ENCODE measurements around the gene BPGM. TPM values are rescaled to one million over a fixed set of nuclear protein-coding genes. Genes with fewer than 3 reads are reported as not detected.

BPGM gene
- total RNA-seq, 4 donors from 2014 or later = 8.8 to 24.9 (median 24.0) TPM

DNA sequence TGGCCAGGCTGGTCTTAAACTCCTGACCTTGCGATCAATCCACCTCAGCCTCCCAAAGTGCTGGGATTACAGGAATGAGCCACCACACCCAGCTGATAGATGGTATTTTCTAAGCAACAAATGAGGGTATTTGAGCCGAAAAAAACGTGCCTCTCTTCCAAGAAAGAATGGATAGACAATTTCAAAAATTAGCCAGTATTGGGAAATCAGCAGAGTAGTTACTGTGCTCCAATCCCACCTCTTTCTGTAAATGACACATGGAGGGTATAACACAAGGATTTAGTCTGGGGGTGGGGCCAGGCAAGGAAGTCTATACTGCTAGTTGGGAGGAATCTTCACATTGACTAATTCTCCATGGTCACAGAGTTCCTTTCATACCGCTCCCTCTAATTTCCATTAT is 9.2 kb upstream of the BPGM start:
- Histone ChIP-seq H3K4me1 (peaks cover 0 to 10% (median 0%) of the 10 kb centered on the region in 4 donors), H3K27ac (no peak overlapping the region), H3K36me3 (no peaks in the 10 kb centered on the region), H3K27me3 (no peaks in the 10 kb centered on the region), H3K4me3 (no peak overlapping the region), H3K9me3 (no peaks in the 10 kb centered on the region)
- 80 to 88% methylated on average over 4 of the region's 4 CpGs for WGBS, 2 donors
- TF ChIP-seq, protein P1, sequence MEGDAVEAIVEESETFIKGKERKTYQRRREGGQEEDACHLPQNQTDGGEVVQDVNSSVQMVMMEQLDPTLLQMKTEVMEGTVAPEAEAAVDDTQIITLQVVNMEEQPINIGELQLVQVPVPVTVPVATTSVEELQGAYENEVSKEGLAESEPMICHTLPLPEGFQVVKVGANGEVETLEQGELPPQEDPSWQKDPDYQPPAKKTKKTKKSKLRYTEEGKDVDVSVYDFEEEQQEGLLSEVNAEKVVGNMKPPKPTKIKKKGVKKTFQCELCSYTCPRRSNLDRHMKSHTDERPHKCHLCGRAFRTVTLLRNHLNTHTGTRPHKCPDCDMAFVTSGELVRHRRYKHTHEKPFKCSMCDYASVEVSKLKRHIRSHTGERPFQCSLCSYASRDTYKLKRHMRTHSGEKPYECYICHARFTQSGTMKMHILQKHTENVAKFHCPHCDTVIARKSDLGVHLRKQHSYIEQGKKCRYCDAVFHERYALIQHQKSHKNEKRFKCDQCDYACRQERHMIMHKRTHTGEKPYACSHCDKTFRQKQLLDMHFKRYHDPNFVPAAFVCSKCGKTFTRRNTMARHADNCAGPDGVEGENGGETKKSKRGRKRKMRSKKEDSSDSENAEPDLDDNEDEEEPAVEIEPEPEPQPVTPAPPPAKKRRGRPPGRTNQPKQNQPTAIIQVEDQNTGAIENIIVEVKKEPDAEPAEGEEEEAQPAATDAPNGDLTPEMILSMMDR (IDR thresholded peaks at IDR 0.05) = no peak
- TF ChIP-seq EP300 (IDR thresholded peaks at IDR 0.05) = no peak
- TF ChIP-seq POLR2A (IDR thresholded peaks at IDR 0.05) = no peak
- no peak for DNase-seq (ENCODE audit: low spot score in 2 of 2)

DNA sequence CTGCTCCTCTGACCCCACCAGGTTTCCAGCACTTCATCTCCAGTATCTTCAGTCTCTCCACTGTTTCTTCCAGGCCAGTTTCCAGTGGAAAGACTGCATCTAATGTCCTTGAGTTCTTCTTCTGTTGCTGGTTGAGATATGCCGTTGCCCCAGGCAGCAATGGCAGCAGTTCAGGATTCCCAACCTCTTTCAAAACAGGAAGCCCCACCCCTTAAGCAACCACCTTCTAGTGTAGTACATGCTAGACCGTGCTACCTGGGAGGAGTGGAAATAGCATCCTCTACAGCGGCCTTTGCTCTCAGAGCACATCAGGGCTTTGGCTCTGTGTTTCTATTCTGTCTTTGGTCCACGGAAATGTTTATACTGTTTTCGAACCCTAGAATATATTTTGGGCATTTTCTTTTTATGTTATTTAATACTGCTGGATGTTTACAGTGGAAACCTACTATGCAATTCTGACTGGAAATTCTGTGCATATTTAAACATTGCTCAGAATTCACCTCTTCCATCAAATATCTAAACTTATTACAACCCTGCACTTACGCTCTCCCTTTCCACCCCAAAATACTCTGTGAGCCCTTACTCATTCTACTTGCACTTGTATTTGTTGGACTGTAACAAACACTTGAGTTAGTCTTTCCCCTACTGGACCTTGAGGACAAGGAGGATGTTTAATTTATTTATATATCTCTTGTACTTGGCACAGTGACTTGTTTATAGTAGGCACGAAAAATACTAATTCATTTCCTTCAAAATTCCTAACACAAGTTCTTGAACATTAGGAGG is 8.5 kb upstream of the BPGM start:
- Histone ChIP-seq H3K36me3 (no peaks in the 10 kb centered on the region), H3K27ac (no peak overlapping the region), H3K4me3 (no peak overlapping the region), H3K4me1 (peaks cover 0 to 8% (median 0%) of the 10 kb centered on the region in 4 donors), H3K27me3 (no peaks in the 10 kb centered on the region), H3K9me3 (no peaks in the 10 kb centered on the region)
- whole genome bisulfite sequencing, 2 donors = 60 to 68% methylated on average over 7 of the region's 7 CpGs
- TF ChIP-seq EP300 (IDR thresholded peaks at IDR 0.05) (no peak), POLR2A (IDR thresholded peaks at IDR 0.05) (no peak)
- TF ChIP-seq, protein P1 (IDR thresholded peaks at IDR 0.05) = no peak
- no peak for DNase-seq (ENCODE audit: low spot score in 2 of 2)

DNA sequence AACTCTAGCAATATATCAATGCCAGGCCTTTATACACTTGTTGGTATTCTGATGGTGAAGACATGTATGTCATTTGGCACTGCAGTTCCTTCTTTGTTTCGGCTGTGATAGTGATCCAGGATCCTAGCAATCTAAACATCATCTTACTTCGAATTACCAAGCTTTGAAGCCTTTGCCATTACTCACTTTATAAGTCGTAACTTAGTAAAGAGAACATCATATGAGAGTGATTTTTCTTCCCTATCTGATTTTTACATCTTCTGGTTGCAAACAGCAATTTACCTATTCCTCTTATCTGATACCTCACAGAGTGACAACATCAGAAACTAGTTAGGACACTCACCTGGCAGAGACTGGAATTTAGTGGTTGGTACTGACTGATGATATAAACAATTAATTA is 7.6 kb upstream of the BPGM start:
- Histone ChIP-seq H3K36me3 (no peaks in the 10 kb centered on the region), H3K4me3 (no peak overlapping the region), H3K27ac (no peak overlapping the region), H3K4me1 (peaks cover 0 to 4% (median 0%) of the 10 kb centered on the region in 4 donors), H3K9me3 (no peaks in the 10 kb centered on the region), H3K27me3 (no peaks in the 10 kb centered on the region)
- TF ChIP-seq, protein P1 (IDR thresholded peaks at IDR 0.05) = no peak
- TF ChIP-seq EP300 (IDR thresholded peaks at IDR 0.05) (no peak), POLR2A (IDR thresholded peaks at IDR 0.05) (no peak)
- 80 to 84% methylated on average over 3 of the region's 3 CpGs for WGBS, 2 donors
- DNase-seq (ENCODE audit: low spot score in 2 of 2) = no peak

DNA sequence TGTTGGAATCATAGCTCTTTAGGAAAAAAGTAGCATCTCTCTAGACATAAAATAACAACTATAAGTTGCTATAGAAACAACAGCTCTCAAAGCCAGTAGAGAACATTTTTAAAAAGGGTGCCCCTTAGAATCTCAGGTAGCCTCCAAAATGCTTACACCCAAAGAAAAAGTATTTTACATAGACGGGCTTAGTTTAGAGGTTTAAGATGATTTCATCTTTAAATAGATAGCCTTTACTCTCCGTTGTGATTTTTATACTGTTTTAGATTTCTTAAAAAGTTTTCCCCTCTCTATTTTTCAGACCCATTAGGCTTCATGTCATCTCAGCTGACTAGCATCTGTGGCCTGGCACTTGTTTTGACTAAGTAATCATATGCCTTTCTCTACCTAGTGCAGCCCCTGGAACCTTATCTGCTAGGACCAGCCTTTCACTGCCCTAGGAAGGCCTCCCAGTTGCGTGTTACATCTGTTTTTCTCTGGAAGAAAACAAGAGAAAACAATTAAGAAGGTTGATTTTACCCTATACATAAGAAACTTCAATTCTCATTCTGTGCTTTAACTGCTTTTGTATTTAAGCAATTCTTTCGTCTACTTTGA is 6.9 kb upstream of the BPGM start:
- Histone ChIP-seq H3K4me3 (no peak overlapping the region), H3K36me3 (no peaks in the 10 kb centered on the region), H3K9me3 (no peaks in the 10 kb centered on the region), H3K27ac (no peak overlapping the region), H3K4me1 (peaks cover 0 to 6% (median 0%) of the 10 kb centered on the region in 4 donors), H3K27me3 (no peaks in the 10 kb centered on the region)
- no peak for TF ChIP-seq EP300 (IDR thresholded peaks at IDR 0.05)
- TF ChIP-seq, protein P1 (IDR thresholded peaks at IDR 0.05) = no peak
- no peak for TF ChIP-seq POLR2A (IDR thresholded peaks at IDR 0.05)
- 81 to 89% methylated on average over 4 of the region's 4 CpGs for WGBS, 2 donors
- no peak for DNase-seq (ENCODE audit: low spot score in 2 of 2)

Data from tibial nerve (tissue), 4 donors.